ENCODE data around the gene CNOT4.

DNA sequence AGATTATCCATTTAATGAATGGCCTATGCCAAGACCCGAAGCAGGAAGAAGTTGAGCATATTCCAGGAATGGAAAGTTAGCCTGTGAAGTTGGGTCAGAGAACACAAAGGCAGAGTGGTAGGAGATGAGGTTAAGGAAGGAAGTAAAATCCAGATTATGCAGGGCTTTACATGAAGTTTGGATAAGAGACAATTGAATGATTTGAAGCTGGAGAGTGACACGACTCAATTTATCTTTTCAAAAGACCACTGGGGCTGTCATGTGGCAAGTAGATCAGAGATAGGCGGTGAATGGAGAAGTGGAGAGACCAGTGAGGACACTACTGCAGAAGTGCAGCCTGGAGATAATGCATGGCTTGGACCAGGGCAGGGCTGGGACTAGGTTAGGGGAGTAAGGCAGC is 7.2 kb upstream of the CNOT4 start:
- TF ChIP-seq EZH2 (IDR thresholded peaks at IDR 0.05) (no peak), FOXP2 (optimal IDR thresholded peaks at IDR 0.05; ENCODE audit: control extremely low read depth, extremely low read length, insufficient read depth) (no peak)

Data from SK-N-MC (cell line).